B cell (primary cell): ENCODE measurements around the gene DGKB. TPM values are rescaled to one million over a fixed set of nuclear protein-coding genes. Genes with fewer than 3 reads are reported as not detected.

ENCODE experiments used
- ATAC-seq: fragments of 200-7000 bp; cut with Tn5 transposase; one replicate; pipeline ENCODE4 v1.10.0; 2021; ENCODE audit warnings: low read depth, mild to moderate bottlenecking, moderate number of reproducible peaks, moderate library complexity
- CTCF ChIA-PET: fragments of 350-600 bp; sonication (Branson Sonifier 250); formaldehyde crosslinking; loops from one replicate; lab custom pipeline; 2021; ENCODE audit warnings: antibody characterized with exemption, inconsistent platforms; lab: Charles Lee
- POLR2A ChIA-PET: fragments of 350-600 bp; sonication (Branson Sonifier 250); formaldehyde crosslinking; loops from one replicate; lab custom pipeline; 2021; ENCODE audit warnings: antibody characterized with exemption; lab: Charles Lee
- DNase-seq: peaks from one replicate; pipeline ENCODE4 v3.0.0; 2013
- H2AFZ ChIP-seq: 2 replicates; pipeline ENCODE4 v1.6.1; 2012; ENCODE audit warnings: mild to moderate bottlenecking, low read depth, low read length; ENCODE audit not compliant: insufficient read depth, poor library complexity, severe bottlenecking
- H3K27ac ChIP-seq, 2 donors: 1 replicate in 1 of 2; 2 replicates in 1 of 2; pipeline ENCODE4 v1.5.1; 2012 to 2013; ENCODE audit warnings: low read length in 2 of 2, mild to moderate bottlenecking in 2 of 2, moderate library complexity in 1 of 2
- H3K27me3 ChIP-seq, 4 experiments: fragments of 200-600 bp in 1 of 4; sonication (generic) in 1 of 4; replicated peaks in 1 of 4; 1 replicate in 2 of 4; 2 replicates in 2 of 4; pipeline versions ENCODE4 v1.6.1 to v1.7.0; 2013 to 2016; ENCODE audit warnings: low read length in 3 of 4, mild to moderate bottlenecking in 2 of 4, mixed read lengths in 1 of 4, moderate library complexity in 1 of 4; ENCODE audit not compliant: insufficient read depth in 4 of 4, control insufficient read depth in 3 of 4; ENCODE audit errors: control extremely low read depth in 1 of 4
- H3K36me3 ChIP-seq, 2 experiments: replicated peaks in 1 of 2; 1 replicate in 1 of 2; 2 replicates in 1 of 2; pipeline versions ENCODE4 v1.6.1 to v1.7.1; 2013; ENCODE audit warnings: low read length in 1 of 2; ENCODE audit not compliant: insufficient read depth in 2 of 2, control insufficient read depth in 1 of 2; ENCODE audit errors: control extremely low read depth in 1 of 2, extremely low read depth in 1 of 2
- H3K4me1 ChIP-seq, 2 donors: fragments of 200-600 bp in 1 of 2; sonication (generic) in 1 of 2; 1 replicate in 1 of 2; 2 replicates in 1 of 2; pipeline versions ENCODE4 v1.5.1 to v1.6.1; 2013 to 2017; ENCODE audit warnings: low read length in 2 of 2; ENCODE audit not compliant: control insufficient read depth in 2 of 2, insufficient read depth in 2 of 2
- H3K4me2 ChIP-seq: replicated peaks from 2 replicates; pipeline ENCODE3; 2012; ENCODE audit warnings: mild to moderate bottlenecking, low read depth, low read length; ENCODE audit not compliant: poor library complexity, severe bottlenecking
- H3K4me3 ChIP-seq, 5 experiments: fragments of 200-600 bp in 1 of 5; sonication (generic) in 1 of 5; 1 replicate in 3 of 5; 2 replicates in 2 of 5; pipeline versions ENCODE4 v1.5.1 to v1.7.0; 2011 to 2016; ENCODE audit warnings: low read length in 4 of 5, mild to moderate bottlenecking in 4 of 5, low read depth in 2 of 5, control low read depth in 1 of 5, moderate library complexity in 1 of 5; ENCODE audit not compliant: insufficient read depth in 1 of 5; ENCODE audit errors: control extremely low read depth in 1 of 5, extremely low read depth in 1 of 5
- H3K79me2 ChIP-seq: fragments of 200-600 bp; sonication (generic); one replicate; pipeline ENCODE4 v1.6.0; 2016; ENCODE audit warnings: low read length; ENCODE audit not compliant: control insufficient read depth, insufficient read depth
- H3K9ac ChIP-seq: fragments of 200-600 bp; sonication (generic); 2 replicates; pipeline ENCODE4 v1.6.1; 2017; ENCODE audit warnings: mild to moderate bottlenecking, low read length, moderate library complexity
- H3K9me3 ChIP-seq, 3 donors: one replicate each; pipeline versions ENCODE4 v1.6.1 to v1.7.1; 2013; ENCODE audit warnings: low read length in 2 of 3; ENCODE audit not compliant: control insufficient read depth in 2 of 3, insufficient read depth in 1 of 3; ENCODE audit errors: control extremely low read depth in 1 of 3
- H4K20me1 ChIP-seq: 2 replicates; pipeline ENCODE4 v1.6.0; 2012; ENCODE audit warnings: mild to moderate bottlenecking, low read length; ENCODE audit not compliant: insufficient read depth, control insufficient read depth, poor library complexity, severe bottlenecking
- H3K27ac Mint-ChIP-seq: one replicate; pipeline ENCODE4 v1.8.0; 2021; ENCODE audit warnings: mixed read lengths
- H3K27me3 Mint-ChIP-seq: one replicate; pipeline ENCODE4 v1.8.0; 2021; ENCODE audit warnings: mixed read lengths
- H3K4me1 Mint-ChIP-seq: one replicate; pipeline ENCODE4 v1.8.0; 2021; ENCODE audit warnings: mixed read lengths
- H3K4me3 Mint-ChIP-seq: one replicate; pipeline ENCODE4 v1.8.0; 2021; ENCODE audit warnings: mixed read lengths
- H3K9me3 Mint-ChIP-seq: one replicate; pipeline ENCODE4 v1.8.0; 2022; ENCODE audit warnings: mixed read lengths; ENCODE audit not compliant: insufficient read depth
- EZH2 ChIP-seq: IDR thresholded peaks from 2 replicates; pipeline ENCODE4 v1.6.1; 2012; ENCODE audit warnings: borderline replicate concordance, low read depth, mild to moderate bottlenecking, moderate library complexity, low read length; ENCODE audit not compliant: insufficient read depth, poor library complexity, severe bottlenecking
- WGBS: methylation state at CpG from one replicate; pipeline ENCODE4 v1.1.5; 2013; ENCODE audit warnings: missing lambda C conversion rate; ENCODE audit not compliant: insufficient coverage; 5-methylcytosine and 5-hydroxymethylcytosine counted together
- intact Hi-C: fragments of 100-400 bp; cut with micrococcal nuclease; formaldehyde crosslinking; loops from one replicate; pipeline ENCODE4 v1.10.0; 2022
- polyA plus RNA-seq: library from polyadenylated mRNA; depleted of rRNA; stranded (reverse); fragments of >200 nt; gene quantifications from 2 replicates; pipeline ENCODE4 v1.2.3, GENCODE V29; 2012
- total RNA-seq, 2 donors: library from RNA; stranded (reverse); fragments of 120-200 nt in 1 of 2; gene quantifications; 1 replicate in 1 of 2; 2 replicates in 1 of 2; pipeline versions ENCODE4 v1.2.3 to v1.2.4, GENCODE V29; 2013 to 2022
- TF ChIP-seq, protein P1 (sequence below): fragments of 200-600 bp; IDR thresholded peaks from one replicate; pipeline ENCODE4 v1.8.0; 2022; ENCODE audit warnings: antibody characterized with exemption, mild to moderate bottlenecking

DGKB gene
- total and polyA plus RNA-seq, 2 donors (not counting 1 experiment from before 2014, with no cell fraction given): not detected

DNA sequence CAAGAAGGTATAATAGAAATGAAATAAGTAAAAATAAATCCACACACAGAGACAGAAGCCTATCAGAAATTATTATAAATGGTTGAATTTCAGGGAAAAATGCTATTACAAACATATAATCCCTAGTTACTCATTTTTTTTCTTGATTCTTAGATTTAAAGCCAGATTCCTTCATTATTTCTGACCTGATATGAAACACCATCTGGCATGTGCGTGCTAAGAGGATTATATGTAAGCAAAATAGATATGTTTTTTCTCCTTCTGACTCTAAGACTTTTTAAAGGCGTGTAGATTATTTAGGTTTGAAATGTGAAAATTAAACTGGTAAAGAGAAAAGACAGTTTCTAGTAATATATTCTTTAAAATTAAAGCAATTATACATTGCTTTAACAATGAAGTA is 676.4 kb downstream of the DGKB start:
- Histone ChIP-seq H3K27me3 (no peaks in the 10 kb centered on the region), H3K4me3 (no peak overlapping the region), H3K4me1 (no peaks in the 10 kb centered on the region), H3K9me3 (no peaks in the 10 kb centered on the region), H2AFZ (no peak overlapping the region), H3K9ac (no peak overlapping the region), H3K36me3 (no peaks in the 10 kb centered on the region), H3K4me2 (no peak overlapping the region), H3K79me2 (no peaks in the 10 kb centered on the region), H4K20me1 (no peaks in the 10 kb centered on the region), H3K27ac (no peak overlapping the region)
- TF ChIP-seq EZH2: no peak
- TF ChIP-seq, protein P1, sequence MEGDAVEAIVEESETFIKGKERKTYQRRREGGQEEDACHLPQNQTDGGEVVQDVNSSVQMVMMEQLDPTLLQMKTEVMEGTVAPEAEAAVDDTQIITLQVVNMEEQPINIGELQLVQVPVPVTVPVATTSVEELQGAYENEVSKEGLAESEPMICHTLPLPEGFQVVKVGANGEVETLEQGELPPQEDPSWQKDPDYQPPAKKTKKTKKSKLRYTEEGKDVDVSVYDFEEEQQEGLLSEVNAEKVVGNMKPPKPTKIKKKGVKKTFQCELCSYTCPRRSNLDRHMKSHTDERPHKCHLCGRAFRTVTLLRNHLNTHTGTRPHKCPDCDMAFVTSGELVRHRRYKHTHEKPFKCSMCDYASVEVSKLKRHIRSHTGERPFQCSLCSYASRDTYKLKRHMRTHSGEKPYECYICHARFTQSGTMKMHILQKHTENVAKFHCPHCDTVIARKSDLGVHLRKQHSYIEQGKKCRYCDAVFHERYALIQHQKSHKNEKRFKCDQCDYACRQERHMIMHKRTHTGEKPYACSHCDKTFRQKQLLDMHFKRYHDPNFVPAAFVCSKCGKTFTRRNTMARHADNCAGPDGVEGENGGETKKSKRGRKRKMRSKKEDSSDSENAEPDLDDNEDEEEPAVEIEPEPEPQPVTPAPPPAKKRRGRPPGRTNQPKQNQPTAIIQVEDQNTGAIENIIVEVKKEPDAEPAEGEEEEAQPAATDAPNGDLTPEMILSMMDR: no peak
- Mint-ChIP-seq H3K9me3 (peaks cover 2% of the 10 kb centered on the region), H3K4me3 (no peak overlapping the region), H3K4me1 (no peaks in the 10 kb centered on the region), H3K27ac (no peak overlapping the region), H3K27me3 (no peaks in the 10 kb centered on the region)
- DNase-seq (no peak), ATAC-seq (no peak)
- CTCF ChIA-PET: no interaction called here
- no CpG with 5 or more reads among the region's 2 CpGs for WGBS
- intact Hi-C loops: no loop called here
- POLR2A ChIA-PET: no interaction called here

DNA sequence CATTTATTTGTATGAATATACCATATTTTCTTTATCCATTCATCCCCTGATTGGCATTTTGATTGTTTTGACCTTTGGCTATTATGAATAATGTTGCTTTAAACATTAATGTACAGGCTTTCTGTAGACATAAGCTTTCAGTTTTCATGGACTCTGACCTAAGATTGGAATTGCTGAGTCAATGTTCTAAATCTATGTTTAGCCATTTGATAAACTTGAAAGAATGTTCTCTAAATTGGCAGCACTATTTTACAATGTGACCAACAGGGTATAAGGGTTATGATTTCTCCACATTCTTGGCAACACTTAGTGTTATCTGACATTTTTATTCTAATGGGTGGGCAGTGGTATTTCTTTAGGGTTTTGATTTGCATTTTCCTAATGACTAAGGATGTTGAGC is 683.4 kb downstream of the DGKB start:
- TF ChIP-seq, protein P1: no peak
- Histone ChIP-seq H3K36me3 (no peaks in the 10 kb centered on the region), H4K20me1 (no peaks in the 10 kb centered on the region), H3K27ac (no peak overlapping the region), H3K79me2 (no peaks in the 10 kb centered on the region), H3K27me3 (no peaks in the 10 kb centered on the region), H2AFZ (no peak overlapping the region), H3K4me1 (no peaks in the 10 kb centered on the region), H3K9ac (no peak overlapping the region), H3K4me2 (no peak overlapping the region), H3K9me3 (no peaks in the 10 kb centered on the region), H3K4me3 (no peak overlapping the region)
- Mint-ChIP-seq H3K9me3 (no peaks in the 10 kb centered on the region), H3K27me3 (no peaks in the 10 kb centered on the region), H3K4me3 (no peak overlapping the region), H3K4me1 (no peaks in the 10 kb centered on the region), H3K27ac (no peak overlapping the region)
- CTCF ChIA-PET: no interaction called here
- ATAC-seq: no peak
- intact Hi-C loops: no loop called here
- DNase-seq: no peak
- POLR2A ChIA-PET: no interaction called here
